HG02759 (cell line): ENCODE measurements around the gene SLC38A10.
"Not testable (repeated sequence)": the region's sequence is repeated elsewhere in the genome, so short reads cannot be mapped to it uniquely, and the experiment has no call there.

ENCODE experiments used
- ATAC-seq: cut with Tn5 transposase; IDR thresholded peaks from one replicate; pipeline ENCODE4 v1.9.1; 2021; ENCODE audit warnings: mild to moderate bottlenecking, moderate library complexity; ENCODE audit not compliant: unreplicated experiment

SLC38A10 gene

DNA sequence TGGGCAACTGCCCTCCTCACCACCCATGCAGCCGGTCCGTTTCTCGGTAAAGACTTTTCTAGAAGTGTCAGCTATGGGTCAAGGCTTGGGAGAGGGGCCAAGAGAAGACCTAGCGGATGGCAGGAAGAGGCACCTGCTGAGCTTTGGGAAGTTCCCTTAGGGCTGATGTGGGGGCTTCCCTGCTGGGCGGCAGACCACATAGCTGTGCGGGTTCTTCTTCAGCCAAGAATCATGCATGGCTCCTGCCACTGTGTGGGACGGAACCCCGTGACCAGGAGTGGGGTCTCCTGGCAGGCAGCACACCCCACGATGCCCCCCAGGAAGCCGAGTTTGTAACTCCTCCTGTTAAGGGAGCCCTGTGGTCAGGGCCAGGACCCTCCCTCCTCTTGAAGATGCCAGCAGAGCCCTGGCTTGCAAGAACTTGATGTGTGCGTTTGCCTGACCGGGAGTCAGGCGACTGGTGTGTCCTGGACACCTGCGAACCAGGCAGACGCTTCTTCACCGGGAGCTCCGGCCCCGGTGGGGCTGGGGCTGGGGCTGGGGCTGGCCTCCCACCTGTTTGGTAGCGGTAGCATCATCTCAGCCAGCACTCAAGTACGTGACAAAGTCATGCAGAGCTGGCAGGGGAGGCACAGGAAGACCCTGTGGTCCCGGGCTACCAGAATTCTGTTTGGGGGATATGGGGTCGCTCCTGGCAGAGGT lies 17.7 kb upstream of the SLC38A10 start:
- ATAC-seq, result no peak

GRCh38 chr17:81311946-81312345 lies 16.8 kb upstream of the SLC38A10 start:
- ATAC-seq, result no peak

DNA sequence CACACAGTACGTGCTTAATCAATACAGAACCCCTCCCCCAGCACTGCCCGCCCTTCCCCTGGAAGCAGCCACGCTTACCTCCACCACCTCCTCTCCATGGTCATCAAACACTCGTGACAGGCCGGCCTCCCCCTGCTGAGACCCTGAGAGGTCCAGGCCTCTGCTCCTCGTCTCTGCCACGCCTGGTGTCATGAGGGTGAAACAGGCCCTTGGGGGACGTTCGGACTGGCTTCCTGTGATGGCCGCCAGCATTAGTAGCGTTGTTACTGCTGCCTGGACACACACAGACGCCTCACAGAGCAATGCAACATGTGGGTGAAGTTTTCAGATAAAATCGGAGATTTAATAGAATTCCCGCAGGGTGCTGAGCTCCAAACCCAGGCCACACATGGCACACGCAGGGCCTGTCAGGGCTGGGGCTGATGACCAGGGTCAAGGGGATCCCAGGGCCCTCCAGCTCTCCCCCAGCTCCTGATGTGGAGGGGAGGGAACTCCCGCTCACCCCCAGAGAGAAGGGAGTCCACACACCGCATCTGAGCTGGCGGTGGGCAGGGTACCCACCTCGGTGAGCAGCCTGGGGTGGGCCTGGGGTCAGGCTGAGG lies 15.9 kb upstream of the SLC38A10 start:
- ATAC-seq, result no peak

DNA sequence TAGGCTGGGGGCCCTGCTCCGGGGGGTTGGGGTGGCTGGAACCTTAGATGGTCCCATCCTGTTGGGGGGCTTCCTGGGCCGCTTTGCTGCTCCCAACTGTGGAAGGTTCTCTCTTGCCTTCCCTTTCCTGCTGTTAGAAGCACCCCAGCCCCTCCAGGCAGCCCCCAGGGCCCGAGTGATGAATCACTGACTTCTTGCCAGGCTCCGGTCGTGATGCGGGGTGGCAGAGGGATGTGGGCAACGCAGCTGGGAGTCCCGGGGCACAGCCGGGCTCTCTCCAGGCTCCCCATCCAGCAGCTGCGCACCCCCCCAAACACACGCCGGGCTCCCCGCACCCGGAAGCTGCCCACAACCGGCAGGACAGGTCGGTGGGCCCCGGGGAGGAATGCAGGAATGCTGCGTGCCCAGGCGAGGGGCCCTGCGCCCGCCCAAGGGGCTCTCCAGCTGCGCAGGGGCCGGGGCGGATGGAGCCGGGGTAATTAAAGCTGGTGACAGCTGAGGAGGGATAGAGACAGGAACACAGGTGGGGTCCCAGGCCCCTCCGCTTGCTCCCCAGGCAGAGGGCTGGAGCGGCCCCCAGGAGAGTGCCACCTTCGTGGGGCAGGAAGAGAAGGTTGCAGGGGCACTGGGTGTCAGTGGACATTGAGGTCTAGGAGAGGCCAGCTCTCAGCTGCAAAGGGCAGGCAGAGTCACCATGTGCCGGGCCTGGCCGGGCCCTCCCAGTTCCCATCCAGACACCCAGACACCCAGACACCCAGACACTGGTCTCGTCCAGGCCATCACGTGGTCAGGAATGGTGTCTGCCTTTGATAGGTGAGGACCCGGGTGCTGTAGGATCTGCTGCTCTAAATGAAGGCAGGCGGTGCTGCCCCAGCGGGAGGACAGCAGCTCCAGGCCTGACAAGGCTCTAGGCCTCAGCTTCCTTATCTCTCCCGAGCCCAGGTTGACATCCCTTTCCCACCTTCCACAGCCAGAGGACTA lies 15.0 kb upstream of the SLC38A10 start:
- no peak for ATAC-seq

DNA sequence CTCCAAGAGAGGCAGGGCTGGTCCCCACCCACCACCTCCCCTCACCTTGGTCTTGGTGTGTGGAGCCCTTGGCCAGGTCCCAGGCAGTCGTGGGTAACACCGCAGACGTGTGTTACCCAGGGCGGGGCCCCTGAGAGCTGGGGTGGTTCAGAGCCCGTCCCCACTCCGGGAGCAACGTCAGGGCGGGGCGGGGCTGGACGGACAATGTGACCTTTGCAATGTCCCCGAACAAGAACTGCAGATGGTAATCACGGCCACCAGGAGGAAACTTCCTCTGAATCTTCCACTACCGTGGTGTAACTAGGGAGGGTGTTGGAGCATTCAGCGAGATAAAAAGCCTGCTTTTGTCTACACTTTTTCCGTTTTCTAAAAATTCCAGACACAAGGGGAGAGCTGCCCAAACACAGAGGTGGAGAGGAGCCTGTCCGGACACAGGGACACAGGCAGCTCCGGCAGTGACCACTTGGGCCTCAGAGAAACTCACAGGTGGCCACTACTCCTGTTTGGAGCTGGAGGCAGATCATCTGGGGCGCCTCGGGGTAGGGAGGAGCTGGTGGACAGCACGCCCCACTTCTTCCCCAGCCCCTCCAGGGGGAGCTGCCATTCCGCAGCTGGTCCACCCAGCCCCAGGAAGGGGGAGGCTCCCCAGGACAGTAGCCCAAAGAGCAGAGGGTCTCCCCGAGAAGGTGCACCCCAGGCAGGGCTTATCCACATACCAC lies 14.2 kb upstream of the SLC38A10 start:
- ATAC-seq, result no peak

GRCh38 chr17:81308784-81309139 lies 13.7 kb upstream of the SLC38A10 start:
- ATAC-seq, result not testable (repeated sequence)

GRCh38 chr17:81307636-81308560 lies 12.8 kb upstream of the SLC38A10 start:
- no peak for ATAC-seq

DNA sequence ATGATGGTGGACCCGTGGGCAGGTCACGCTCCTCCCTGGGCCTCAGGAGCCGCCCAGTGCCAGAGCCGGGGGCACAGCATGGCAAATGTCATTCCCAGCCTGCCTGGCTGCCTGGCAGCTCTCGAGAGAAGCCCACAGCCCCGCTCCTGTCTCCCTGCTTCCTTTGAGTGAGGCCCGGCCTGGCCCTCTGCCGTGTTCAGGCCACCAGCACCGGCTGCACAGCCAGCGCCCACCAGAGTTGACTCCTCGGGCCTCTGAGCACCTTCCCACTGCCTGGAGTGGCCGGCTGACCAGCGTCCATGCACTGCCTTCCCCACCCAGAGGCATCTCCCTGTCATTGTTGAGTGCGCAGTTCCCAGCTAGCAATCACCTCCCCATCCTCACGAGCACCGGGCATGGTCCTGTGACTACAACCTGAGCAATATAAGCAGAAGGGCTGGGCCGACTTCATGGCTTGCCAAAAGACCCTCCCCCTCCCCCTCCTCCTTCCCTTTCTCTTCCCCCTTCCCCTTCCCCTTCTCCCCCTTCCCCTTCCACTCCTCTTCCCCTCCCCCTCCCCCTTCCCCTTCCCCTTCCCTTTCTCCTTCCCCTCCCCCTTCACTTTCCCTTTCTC lies 11.9 kb upstream of the SLC38A10 start:
- no peak for ATAC-seq

- no peak for ATAC-seq
Observed at GRCh38 chr17:81306491-81306890, 11.4 kb upstream of the SLC38A10 start.

- ATAC-seq, result no peak
Observed at GRCh38 chr17:81305051-81305630, 10.0 kb upstream of the SLC38A10 start.

- ATAC-seq, result no peak
Observed at GRCh38 chr17:81304196-81305015, 9.3 kb upstream of the SLC38A10 start.

GRCh38 chr17:81303385-81303784 lies 8.3 kb upstream of the SLC38A10 start:
- ATAC-seq, result no peak

- ATAC-seq, result no peak
Observed at GRCh38 chr17:81302861-81303333, 7.8 kb upstream of the SLC38A10 start.

DNA sequence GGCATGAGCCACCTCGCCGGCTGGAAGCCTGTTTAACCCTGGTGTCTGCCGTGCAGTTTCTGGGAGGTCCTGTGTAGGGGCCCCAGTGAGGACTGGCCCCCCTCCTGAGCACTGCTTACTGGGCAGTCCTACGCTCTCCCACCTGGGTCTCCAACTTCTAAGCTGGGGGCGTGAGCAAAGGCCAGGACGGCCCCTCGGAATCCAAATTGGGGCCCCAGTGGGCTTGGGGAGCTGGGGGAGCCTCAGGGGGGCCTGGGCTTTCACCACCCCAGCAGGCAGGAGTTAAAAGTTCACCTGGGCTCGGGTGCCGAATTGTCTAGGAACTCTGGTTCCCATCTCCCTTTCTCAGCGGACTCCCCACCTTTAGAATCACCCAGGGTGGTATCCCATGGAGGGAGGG lies 7.2 kb upstream of the SLC38A10 start:
- ATAC-seq, result no peak

GRCh38 chr17:81301195-81302144 lies 6.4 kb upstream of the SLC38A10 start:
- no peak for ATAC-seq

GRCh38 chr17:81300586-81301155 lies 5.6 kb upstream of the SLC38A10 start:
- no peak for ATAC-seq
